Gastrocnemius medialis (tissue), 4 donors: ENCODE measurements around the gene GJC3. TPM values are rescaled to one million over a fixed set of nuclear protein-coding genes. Genes with fewer than 3 reads are reported as not detected.
"Not testable (repeated sequence)": the region's sequence is repeated elsewhere in the genome, so short reads cannot be mapped to it uniquely, and the experiment has no call there.

Experiments used
- ATAC-seq, 2 donors: fragments of 150-250 bp; one replicate each; pipeline ENCODE4 v1.9.1; 2016
- DNase-seq, 2 donors: peaks; one replicate each; pipeline ENCODE4 v3.0.0-alpha.2; 2019
- H3K27ac ChIP-seq, 4 donors: fragments of 200-600 bp; sonication (generic); 1 replicate in 1 of 4; 2 replicates in 3 of 4; pipeline ENCODE4 v1.5.1; 2016 to 2018; ENCODE audit warnings: mild to moderate bottlenecking in 2 of 4, moderate library complexity in 1 of 4
- H3K27me3 ChIP-seq, 3 donors: fragments of 200-600 bp; sonication (generic) in 2 of 3; 1 replicate in 1 of 3; 2 replicates in 2 of 3; pipeline versions ENCODE4 v1.5.1 to v1.6.0; 2016 to 2019; ENCODE audit warnings: mild to moderate bottlenecking in 1 of 3, moderate library complexity in 1 of 3
- H3K36me3 ChIP-seq, 2 donors: fragments of 200-600 bp; sonication (generic) in 1 of 2; one replicate each; pipeline ENCODE4 v1.5.1; 2017 to 2018
- H3K4me1 ChIP-seq, 2 donors: fragments of 200-600 bp; sonication (generic) in 1 of 2; one replicate each; pipeline ENCODE4 v1.5.1; 2016 to 2017; ENCODE audit warnings: mild to moderate bottlenecking in 2 of 2
- H3K4me3 ChIP-seq, 4 donors: fragments of 200-600 bp; sonication (generic) in 3 of 4; 1 replicate in 1 of 4; 2 replicates in 3 of 4; pipeline ENCODE4 v1.5.1; 2016 to 2019; ENCODE audit warnings: mild to moderate bottlenecking in 2 of 4
- H3K9me3 ChIP-seq, 3 donors: fragments of 200-600 bp; sonication (generic) in 2 of 3; 1 replicate in 1 of 3; 2 replicates in 2 of 3; pipeline ENCODE4 v1.5.1; 2016 to 2019
- POLR2A ChIP-seq, 2 donors: fragments of 450-650 bp; IDR thresholded peaks; one replicate each; pipeline ENCODE4 v1.6.1; 2017; ENCODE audit warnings: antibody characterized with exemption in 2 of 2, mild to moderate bottlenecking in 2 of 2, moderate library complexity in 2 of 2
- in situ Hi-C, 4 donors: fragments of 200-750 bp; cut with MboI; loops; one replicate each; pipeline versions ENCODE4 v1.15.0 to v1.8.0; 2017; ENCODE audit warnings: low sequenced_read_pairs in 4 of 4
- intact Hi-C: fragments of 100-400 bp; cut with DNase I; formaldehyde crosslinking; loops from one replicate; pipeline ENCODE4 v1.15.1; 2023; ENCODE audit warnings: low total_unique reads
- total RNA-seq, 4 donors: library from RNA; depleted of rRNA; stranded (reverse); fragments of >200 nt; gene quantifications; one replicate each; pipeline versions ENCODE4 v1.1.0 to v1.2.3, GENCODE V29; 2016
- TF ChIP-seq, protein P1 (sequence below), 5 experiments: fragments of 450-650 bp in 3 of 5; fragments of 200-600 bp in 2 of 5; sonication (generic) in 2 of 5; IDR thresholded peaks in 4 of 5; conservative IDR thresholded peaks in 1 of 5; 1 replicate in 4 of 5; 2 replicates in 1 of 5; pipeline ENCODE4 v1.5.1; 2016 to 2019; ENCODE audit warnings: antibody characterized with exemption in 5 of 5, mild to moderate bottlenecking in 3 of 5, moderate library complexity in 3 of 5

The GJC3 gene
- total RNA-seq, 4 donors from 2014 or later = not detected

DNA sequence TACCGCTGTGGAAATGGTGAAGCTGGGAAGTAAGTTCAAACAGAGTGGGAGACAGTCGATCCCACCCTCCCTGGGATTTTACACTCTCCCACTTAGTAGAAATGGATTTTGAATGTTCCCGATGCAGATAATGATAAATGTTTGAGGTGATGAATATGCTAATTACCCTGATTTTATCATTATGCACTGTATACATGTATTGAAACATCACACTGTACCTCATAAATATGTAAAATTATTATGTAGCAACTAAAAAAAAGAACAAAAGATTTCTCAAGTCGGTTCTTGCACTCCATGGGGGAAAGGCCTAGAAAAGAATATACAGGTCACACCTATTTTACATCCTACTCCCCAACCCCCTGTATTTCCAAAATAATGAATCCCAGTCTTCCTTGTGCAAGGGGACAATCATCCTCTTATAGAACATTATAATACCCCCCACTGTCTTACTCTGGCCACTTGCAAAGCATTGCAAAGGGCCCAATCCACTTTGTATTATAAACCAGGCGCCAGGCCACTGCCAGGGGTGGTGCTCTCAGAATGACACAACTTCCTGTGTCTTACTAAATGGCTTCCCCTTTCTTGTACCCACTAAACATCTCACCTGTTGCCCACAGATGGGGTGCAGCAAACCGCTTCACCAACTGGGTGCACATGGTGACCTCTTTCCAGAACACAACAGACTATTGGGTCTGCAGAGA is 31.9 kb downstream of the GJC3 start:
- DNase-seq = no peak
- no peak overlapping the region for H3K4me3 ChIP-seq
- no peaks in the 10 kb centered on the region for H3K9me3 ChIP-seq
- ATAC-seq = no peak
- intact Hi-C loops (no loop called here), in situ Hi-C loops (no loop called here)
- no peaks in the 10 kb centered on the region for H3K27me3 ChIP-seq
- H3K4me1 ChIP-seq = no peaks in the 10 kb centered on the region
- H3K36me3 ChIP-seq = peaks cover 3 to 29% of the 10 kb centered on the region in 2 donors
- H3K27ac ChIP-seq = no peak overlapping the region
- TF ChIP-seq, protein P1, sequence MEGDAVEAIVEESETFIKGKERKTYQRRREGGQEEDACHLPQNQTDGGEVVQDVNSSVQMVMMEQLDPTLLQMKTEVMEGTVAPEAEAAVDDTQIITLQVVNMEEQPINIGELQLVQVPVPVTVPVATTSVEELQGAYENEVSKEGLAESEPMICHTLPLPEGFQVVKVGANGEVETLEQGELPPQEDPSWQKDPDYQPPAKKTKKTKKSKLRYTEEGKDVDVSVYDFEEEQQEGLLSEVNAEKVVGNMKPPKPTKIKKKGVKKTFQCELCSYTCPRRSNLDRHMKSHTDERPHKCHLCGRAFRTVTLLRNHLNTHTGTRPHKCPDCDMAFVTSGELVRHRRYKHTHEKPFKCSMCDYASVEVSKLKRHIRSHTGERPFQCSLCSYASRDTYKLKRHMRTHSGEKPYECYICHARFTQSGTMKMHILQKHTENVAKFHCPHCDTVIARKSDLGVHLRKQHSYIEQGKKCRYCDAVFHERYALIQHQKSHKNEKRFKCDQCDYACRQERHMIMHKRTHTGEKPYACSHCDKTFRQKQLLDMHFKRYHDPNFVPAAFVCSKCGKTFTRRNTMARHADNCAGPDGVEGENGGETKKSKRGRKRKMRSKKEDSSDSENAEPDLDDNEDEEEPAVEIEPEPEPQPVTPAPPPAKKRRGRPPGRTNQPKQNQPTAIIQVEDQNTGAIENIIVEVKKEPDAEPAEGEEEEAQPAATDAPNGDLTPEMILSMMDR (IDR thresholded peaks at IDR 0.05 in 4 of 5, conservative IDR thresholded peaks at IDR 0.05 in 1 of 5) = no peak
- TF ChIP-seq POLR2A (IDR thresholded peaks at IDR 0.05) = no peak

DNA sequence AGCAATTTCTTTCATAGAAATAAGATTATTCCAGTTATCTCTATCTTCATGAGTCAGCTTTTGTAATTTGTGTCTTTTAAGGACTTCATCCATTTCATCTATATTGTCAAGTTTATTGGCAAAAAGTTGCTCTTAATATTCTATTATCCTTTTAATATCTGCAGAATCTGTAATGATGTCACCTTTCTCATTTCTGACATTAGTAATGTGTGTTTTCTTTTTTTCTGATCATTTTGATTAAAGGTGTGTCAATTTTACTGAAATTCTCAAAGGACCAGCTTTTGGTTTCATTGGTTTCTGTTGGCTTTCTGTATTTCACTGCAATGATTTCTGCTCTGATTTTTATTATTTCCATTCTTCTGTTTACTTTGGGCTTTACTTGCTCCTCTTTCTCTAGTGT is 34.7 kb downstream of the GJC3 start:
- intact Hi-C loops = no loop called here
- TF ChIP-seq POLR2A (IDR thresholded peaks at IDR 0.05) = no peak
- TF ChIP-seq, protein P1 (IDR thresholded peaks at IDR 0.05 in 4 of 5, conservative IDR thresholded peaks at IDR 0.05 in 1 of 5) = no peak

DNA sequence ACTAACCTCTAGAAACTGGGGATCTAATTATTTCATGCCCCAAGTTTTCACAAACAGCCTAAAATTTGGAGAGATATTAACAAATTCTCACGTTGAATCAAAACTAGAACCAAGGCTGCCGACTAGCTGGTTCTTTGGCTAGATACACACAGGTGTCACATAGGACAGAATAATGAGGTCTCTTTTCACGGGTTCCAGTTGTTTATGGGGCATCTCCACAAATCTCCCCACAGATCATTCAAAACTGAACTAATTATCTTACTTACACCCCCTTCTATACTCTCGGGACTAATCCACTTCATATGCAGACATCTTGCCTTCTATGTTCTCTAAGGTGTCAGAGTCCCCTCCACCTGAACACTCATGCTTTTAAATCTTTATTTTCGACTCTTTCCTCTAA is 36.1 kb downstream of the GJC3 start:
- TF ChIP-seq, protein P1 (IDR thresholded peaks at IDR 0.05 in 4 of 5, conservative IDR thresholded peaks at IDR 0.05 in 1 of 5) = no peak
- TF ChIP-seq POLR2A (IDR thresholded peaks at IDR 0.05) = no peak
- no peak overlapping the region for H3K4me3 ChIP-seq
- H3K27ac ChIP-seq = no peak overlapping the region
- H3K27me3 ChIP-seq = no peaks in the 10 kb centered on the region
- peaks cover 0 to 14% of the 10 kb centered on the region in 2 donors for H3K36me3 ChIP-seq
- no peaks in the 10 kb centered on the region for H3K4me1 ChIP-seq
- H3K9me3 ChIP-seq = no peaks in the 10 kb centered on the region
- DNase-seq (no peak), ATAC-seq (no peak)
- intact Hi-C loops (no loop called here), in situ Hi-C loops (no loop called here)

More for the DNA sequence above, 34.7 kb downstream of the GJC3 start:
- ATAC-seq = no peak
- in situ Hi-C loops = no loop called here
- Histone ChIP-seq H3K4me1 (no peaks in the 10 kb centered on the region), H3K4me3 (no peak overlapping the region), H3K9me3 (no peaks in the 10 kb centered on the region), H3K36me3 (peaks cover 0 to 14% of the 10 kb centered on the region in 2 donors), H3K27ac (no peak overlapping the region), H3K27me3 (no peaks in the 10 kb centered on the region)
- no peak for DNase-seq

DNA sequence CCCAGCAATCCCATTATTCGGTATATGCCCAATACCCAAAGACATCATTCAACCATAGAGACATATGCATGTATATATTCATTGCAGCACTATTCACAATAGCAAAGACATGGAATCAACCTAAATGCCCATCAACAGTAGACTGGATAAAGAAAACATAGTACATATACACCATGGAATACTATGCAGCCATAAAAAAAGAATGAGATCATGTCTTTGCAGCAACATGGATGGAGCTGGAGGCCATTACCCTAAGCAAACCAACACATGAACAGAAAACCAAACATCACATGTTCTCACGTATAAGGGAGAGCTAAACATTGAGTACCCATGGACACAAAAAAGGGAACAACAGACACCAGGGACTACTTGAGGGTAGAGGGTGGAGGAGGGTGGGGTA is 39.1 kb downstream of the GJC3 start:
- H3K27ac ChIP-seq, H3K9me3 ChIP-seq, H3K27me3 ChIP-seq, H3K4me3 ChIP-seq, H3K4me1 ChIP-seq, DNase-seq, ATAC-seq, in situ Hi-C loops, intact Hi-C loops: not testable (repeated sequence)
- peaks cover 0 to 14% of the 10 kb centered on the region in 2 donors for H3K36me3 ChIP-seq

DNA sequence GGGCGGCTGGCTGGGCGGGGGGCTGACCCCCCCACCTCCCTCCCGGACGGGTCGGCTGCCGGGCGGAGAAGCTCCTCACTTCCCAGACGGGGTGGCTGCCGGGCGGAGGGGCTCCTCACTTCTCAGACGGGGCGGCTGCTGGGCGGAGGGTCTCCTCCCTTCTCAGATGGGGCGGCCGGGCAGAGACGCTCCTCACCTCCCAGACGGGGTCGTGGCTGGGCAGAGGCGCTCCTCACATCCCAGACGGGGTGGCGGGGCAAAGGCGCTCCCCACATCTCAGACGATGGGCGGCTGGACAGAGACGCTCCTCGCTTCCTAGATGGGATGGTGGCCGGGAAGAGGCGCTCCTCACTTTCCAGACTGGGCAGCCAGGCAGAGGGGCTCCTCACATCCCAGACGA is 41.1 kb downstream of the GJC3 start:
- in situ Hi-C loops, intact Hi-C loops, H3K27ac ChIP-seq, H3K9me3 ChIP-seq, H3K4me3 ChIP-seq, H3K27me3 ChIP-seq, H3K4me1 ChIP-seq, ATAC-seq, DNase-seq: not testable (repeated sequence)
- peaks cover 0 to 14% of the 10 kb centered on the region in 2 donors for H3K36me3 ChIP-seq

DNA sequence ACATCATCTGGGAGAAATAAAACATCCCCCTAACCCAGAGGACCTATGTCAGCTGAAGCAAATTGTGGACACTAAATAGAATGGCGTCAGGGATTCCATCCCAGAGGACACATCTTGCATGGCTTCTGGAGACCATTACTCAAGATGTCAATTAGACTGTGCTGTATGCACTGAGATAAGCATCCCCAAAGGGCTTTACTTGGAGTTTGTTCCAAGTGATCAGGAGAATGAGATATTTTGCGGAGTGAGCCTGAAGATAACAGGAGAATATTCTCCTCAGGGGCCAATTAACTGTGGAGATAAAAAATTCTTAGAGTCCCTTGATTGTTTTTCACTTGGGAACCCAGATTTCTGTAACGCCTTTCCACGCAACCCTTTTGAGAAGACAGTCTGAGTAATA is 48.0 kb downstream of the GJC3 start:
- intact Hi-C loops = no loop called here
- no peak for TF ChIP-seq POLR2A (IDR thresholded peaks at IDR 0.05)
- TF ChIP-seq, protein P1 (IDR thresholded peaks at IDR 0.05 in 4 of 5, conservative IDR thresholded peaks at IDR 0.05 in 1 of 5) = no peak
- H3K9me3 ChIP-seq = no peaks in the 10 kb centered on the region
- in situ Hi-C loops = no loop called here
- H3K36me3 ChIP-seq = no peaks in the 10 kb centered on the region
- DNase-seq (no peak), ATAC-seq (no peak)
- H3K4me3 ChIP-seq = no peak overlapping the region
- H3K4me1 ChIP-seq = no peaks in the 10 kb centered on the region
- H3K27me3 ChIP-seq = no peaks in the 10 kb centered on the region
- H3K27ac ChIP-seq = no peak overlapping the region
